AG04449 (cell line): Measurements from ENCODE around the gene PRDM11.

Experiments used
- CTCF ChIA-PET: fragments of 350-600 bp; formaldehyde crosslinking; extraction: SDS; loops from one replicate; lab custom pipeline; 2021; ENCODE audit warnings: antibody characterized with exemption; lab: Yijun Ruan, JAX
- POLR2A ChIA-PET: fragments of 400-600, 350-600 bp; formaldehyde crosslinking; extraction: SDS; loops from one replicate; lab custom pipeline; 2020; ENCODE audit warnings: antibody characterized with exemption, inconsistent platforms; lab: Yijun Ruan, JAX
- DNase-seq: peaks from one replicate; pipeline ENCODE4 v3.0.0-alpha.2; 2010; ENCODE audit warnings: low read depth, low spot score
- H3K4me3 ChIP-seq: 2 replicates; pipeline ENCODE4 v1.5.1; 2011; ENCODE audit warnings: low read depth, mild to moderate bottlenecking, control low read depth, low read length
- TF ChIP-seq, protein P1 (sequence below): IDR thresholded peaks from one replicate; pipeline ENCODE4 v1.5.1; 2011; ENCODE audit warnings: mild to moderate bottlenecking, moderate library complexity, low read length, control low read depth, inconsistent platforms; ENCODE audit not compliant: insufficient read depth; ENCODE audit errors: missing control alignments

PRDM11 gene

GRCh38 chr11:45157247-45158209 lies 11.1 kb downstream of the PRDM11 start:
- no peak for DNase-seq
- TF ChIP-seq, protein P1, sequence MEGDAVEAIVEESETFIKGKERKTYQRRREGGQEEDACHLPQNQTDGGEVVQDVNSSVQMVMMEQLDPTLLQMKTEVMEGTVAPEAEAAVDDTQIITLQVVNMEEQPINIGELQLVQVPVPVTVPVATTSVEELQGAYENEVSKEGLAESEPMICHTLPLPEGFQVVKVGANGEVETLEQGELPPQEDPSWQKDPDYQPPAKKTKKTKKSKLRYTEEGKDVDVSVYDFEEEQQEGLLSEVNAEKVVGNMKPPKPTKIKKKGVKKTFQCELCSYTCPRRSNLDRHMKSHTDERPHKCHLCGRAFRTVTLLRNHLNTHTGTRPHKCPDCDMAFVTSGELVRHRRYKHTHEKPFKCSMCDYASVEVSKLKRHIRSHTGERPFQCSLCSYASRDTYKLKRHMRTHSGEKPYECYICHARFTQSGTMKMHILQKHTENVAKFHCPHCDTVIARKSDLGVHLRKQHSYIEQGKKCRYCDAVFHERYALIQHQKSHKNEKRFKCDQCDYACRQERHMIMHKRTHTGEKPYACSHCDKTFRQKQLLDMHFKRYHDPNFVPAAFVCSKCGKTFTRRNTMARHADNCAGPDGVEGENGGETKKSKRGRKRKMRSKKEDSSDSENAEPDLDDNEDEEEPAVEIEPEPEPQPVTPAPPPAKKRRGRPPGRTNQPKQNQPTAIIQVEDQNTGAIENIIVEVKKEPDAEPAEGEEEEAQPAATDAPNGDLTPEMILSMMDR: no peak
- CTCF ChIA-PET: interaction anchor here (0.8 kb wide), 1 partner anchor 53 kb away, joined by 4 read pairs; no protein-coding TSS in a partner anchor
- H3K4me3 ChIP-seq: no peak overlapping the region
- POLR2A ChIA-PET: interaction anchor here (1.0 kb wide), 1 partner anchor 11 kb away, joined by 3 read pairs; no protein-coding TSS in a partner anchor

DNA sequence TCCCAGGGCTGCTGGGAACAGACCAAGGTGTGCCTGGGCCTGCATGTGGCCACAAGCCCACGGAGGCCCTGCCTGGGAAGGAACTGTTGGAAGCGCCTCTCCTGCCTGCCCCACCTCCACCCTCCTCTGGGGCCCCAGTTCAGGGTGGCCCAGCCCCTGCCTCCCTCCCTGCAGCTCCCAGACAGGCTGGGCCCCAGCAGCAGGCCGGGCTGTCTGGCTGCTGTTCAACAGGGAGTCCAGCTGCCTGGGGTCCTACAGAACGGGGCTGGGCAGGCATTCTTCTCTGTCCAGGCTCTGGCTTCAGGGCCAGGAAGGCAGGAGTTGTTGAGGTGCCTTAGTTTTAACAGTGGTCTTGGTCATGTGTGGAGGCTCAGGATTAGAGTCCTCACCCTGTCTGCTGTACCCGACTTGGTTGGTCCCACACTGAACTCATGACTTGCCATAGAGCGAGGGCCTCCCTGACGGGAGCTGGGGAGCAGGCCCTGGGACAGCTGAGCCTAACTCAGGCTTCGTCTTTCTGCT lies 11.8 kb downstream of the PRDM11 start:
- TF ChIP-seq, protein P1: no peak
- no peak for DNase-seq
- CTCF ChIA-PET: interaction anchor here (0.8 to 1.2 kb wide), 3 partner anchors 12 to 54 kb away, joined by 3 to 4 read pairs (median 4); no protein-coding TSS in a partner anchor
- H3K4me3 ChIP-seq: no peak overlapping the region
- POLR2A ChIA-PET: interaction anchor here (1.0 kb wide), 1 partner anchor 11 kb away, joined by 3 read pairs; no protein-coding TSS in a partner anchor

DNA sequence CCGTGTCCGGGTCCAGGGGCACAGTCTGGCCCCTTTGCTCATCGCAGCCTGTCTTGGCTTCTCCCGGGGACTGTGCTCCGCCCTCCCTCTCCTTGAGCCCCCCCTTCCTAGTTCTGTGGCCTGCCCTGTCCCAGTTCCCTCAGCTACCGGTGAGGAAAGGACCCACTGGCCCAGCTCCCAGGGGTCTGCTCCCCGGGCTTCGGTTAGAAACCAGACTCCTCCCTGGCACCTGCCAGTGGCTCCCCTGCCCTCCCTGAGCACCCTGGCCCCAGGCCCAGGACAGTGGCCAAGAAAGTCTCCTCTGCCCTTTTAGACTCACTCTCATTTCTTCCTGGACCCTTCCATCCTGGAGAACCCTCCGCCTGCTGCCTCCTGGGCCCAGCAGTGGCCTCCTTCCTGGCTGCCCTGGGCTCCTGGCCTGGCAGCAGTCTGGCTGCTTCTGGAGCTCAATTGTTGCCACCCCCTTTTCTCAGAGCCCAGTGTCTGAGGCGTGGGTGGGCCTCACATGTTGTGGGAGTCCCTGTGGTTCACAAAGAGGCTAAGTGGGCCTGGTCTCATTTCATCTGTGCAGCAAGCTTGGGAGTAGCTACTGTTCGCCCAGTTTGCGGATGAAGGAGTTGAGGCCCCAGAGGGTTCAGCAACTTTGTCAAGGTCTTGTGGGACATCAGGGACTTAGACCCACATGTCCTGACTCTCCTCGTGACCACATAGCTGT lies 12.6 kb downstream of the PRDM11 start:
- ChIA-PET CTCF (interaction anchor here (0.9 to 1.6 kb wide), 3 partner anchors 11 to 48 kb away, joined by 3 to 4 read pairs (median 4); no protein-coding TSS in a partner anchor), POLR2A (interaction anchor here (1.0 kb wide), 1 partner anchor 12 kb away, joined by 3 read pairs; no protein-coding TSS in a partner anchor)
- TF ChIP-seq, protein P1: no peak
- no peak for DNase-seq
- H3K4me3 ChIP-seq: no peak overlapping the region

GRCh38 chr11:45159781-45160365 lies 13.4 kb downstream of the PRDM11 start:
- TF ChIP-seq, protein P1: no peak
- no peak for DNase-seq
- ChIA-PET CTCF (interaction anchor here (1.2 to 1.6 kb wide), 2 partner anchors 10 to 49 kb away, joined by 4 read pairs; no protein-coding TSS in a partner anchor), POLR2A (no interaction called here)
- H3K4me3 ChIP-seq: no peak overlapping the region

DNA sequence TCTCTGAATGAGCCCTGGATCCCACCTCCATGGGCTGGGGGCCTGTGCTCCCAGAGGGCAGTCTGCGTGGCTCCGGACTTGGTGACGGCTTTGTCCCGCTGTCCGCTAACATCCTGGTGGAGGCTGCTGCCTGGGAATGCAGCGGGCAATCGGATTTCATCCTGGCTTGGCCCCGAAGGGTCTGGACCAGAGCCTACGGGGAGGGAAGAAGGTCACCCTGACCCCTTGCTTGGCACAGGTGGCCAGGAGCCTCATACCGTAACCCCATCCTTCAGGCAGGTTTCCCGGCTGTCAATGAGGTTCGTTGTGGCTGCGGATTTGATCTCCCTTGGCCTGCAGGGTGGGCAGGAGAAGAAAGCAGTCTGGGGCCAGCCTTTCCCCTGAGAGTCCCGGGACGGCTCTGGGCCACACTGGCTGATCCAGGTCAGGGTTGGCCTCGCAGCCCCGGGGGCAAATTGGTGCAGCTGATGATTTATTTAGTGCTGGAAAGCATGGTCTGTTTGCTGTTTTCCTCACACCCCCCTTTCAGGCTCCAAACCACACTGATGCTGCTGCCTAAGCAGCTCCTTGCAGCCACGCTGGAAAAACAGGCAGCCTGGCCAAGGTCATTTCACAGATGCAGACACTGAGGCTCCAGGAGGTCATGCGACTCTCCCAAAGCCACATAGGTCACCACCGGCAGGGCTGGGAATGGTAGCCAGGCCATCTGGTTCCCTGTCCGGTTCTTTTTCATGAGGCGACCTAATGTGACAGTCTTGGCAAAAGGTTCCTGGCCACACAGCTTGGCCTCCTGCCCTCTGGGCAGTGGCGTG lies 15.0 kb downstream of the PRDM11 start:
- POLR2A ChIA-PET: interaction anchor here (0.5 kb wide), 1 partner anchor 12 kb away, joined by 4 read pairs; no protein-coding TSS in a partner anchor

More for the DNA sequence above, 15.0 kb downstream of the PRDM11 start:
- H3K4me3 ChIP-seq: no peak overlapping the region
- no peak for DNase-seq
- CTCF ChIA-PET: interaction anchor here (1.6 kb wide), 1 partner anchor 42 kb away, joined by 4 read pairs; no protein-coding TSS in a partner anchor
- TF ChIP-seq, protein P1: no peak
